ENCODE data around the gene CACNB4.
A peak's percentile ranks its signal among the peaks of the same experiment; 100 is the strongest.
"Not testable (repeated sequence)": the region's sequence is repeated elsewhere in the genome, so short reads cannot be mapped to it uniquely, and the experiment has no call there.

CACNB4 gene

DNA sequence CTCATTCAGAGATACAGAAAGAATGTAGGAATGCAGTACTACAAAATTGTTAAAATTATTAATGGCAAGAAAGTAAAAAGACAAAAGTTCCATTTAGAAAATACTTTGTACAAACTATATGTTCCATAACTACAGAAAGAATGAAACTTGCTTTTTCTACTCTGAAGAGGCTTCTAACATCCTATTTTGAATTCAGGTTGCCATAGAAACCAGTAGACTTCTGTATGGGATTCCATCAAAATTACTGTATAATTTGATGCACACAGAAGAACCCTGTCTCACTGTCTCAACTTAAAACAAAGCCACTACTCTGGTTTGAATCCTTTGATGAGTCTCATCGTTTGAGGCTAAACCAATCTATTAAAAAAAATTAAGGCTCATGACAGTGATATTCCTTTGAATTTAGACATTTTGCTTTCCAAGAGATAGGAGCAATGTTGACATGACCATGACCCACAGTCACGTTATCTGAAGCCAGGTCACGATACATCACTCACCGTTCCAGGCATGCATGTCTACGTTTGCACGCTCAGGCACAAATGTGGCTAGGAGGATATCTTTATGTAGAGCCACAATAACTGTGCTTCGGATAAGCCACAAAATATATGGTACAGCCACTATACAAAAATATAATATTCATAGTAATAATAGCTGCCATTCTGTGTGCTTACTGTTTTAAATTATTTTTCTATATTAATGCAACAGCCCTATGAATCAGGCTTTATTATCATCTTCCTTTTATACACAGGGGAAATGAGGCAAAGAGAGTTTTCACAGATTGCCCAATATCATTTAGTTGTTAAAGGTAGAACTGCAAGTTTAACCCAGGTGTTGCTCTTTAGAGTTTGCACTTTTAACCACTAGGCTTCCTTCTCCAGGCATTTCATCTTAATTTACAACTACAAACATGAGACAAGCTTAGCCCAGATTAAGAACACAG, 82.4 kb downstream of the CACNB4 start:
- no peak for DNase-seq

DNA sequence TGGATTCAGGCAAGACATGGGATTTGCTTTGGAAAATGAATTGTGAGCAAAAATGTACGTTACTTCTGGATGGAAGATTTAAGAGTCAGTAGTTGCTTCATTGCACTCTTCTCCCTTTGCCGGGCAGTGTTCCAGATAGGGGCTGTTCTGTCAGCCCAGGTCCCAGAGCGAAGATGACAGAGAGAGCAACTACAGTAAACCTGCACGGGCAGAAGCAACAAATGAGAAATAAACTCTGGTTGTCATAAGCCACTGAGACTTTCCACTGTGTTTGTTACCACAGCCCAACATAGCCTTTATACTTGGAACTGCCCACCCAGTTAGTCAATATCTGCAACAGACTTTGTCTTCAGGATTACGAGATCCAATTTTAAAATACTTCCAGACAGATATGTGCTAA, 83.3 kb downstream of the CACNB4 start:
- DNase-seq, result no peak

DNA sequence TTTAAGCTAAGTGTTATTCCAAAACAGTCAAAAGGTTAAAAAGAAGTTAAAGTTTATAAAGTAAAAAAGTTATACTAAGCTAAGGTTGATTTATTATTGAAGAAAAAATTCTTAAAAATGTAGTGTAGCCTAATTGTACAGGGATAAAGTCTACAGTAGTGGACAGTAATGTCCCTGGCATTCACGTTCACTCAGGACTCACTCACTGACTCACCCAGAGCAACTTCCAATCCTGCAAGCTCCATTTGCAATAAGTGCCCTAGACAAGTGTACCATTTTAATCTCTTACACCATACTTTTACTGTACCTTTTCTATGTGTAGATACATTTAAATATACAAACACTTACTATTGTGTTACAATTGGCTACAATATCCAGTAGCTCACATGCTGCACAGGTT, 86.1 kb downstream of the CACNB4 start:
- DNase-seq, result no peak

DNA sequence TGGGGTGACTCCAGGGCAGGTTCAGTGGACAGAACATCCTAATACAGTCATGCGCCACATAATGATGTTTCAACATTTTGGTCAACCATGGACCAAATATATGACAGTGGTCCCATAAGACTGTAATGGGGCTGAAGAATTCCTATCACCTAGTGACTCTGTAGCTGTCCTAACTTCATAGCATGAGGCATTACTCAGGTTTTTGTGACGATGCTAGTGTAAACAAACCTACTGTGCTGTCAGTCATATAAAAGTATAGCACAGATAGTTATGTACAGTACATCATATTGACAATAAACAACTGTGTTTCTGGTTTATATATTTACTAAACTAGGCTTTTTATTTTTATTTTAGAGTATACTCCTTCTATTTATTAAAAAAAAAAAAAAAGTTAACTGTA, 87.1 kb downstream of the CACNB4 start:
- DNase-seq, result no peak

DNA sequence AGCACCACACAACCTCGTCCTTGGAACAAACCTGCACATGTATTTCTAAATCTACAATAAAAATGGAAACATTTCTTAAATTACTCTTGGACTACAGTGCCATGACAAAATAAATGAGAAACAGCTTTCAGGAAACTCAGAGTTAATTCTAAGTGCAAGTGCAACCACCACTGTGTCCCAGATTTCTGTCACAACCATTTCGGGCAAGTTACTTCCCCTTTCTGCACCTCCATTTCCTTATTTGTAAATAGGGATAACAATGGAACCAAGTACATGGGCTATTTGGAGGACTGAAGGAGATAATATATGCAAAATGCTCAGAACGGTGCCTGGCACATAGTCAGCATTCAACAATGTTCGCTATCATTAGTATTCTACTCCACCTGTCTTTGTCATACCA, 93.2 kb downstream of the CACNB4 start:
- DNase-seq, result no peak

DNA sequence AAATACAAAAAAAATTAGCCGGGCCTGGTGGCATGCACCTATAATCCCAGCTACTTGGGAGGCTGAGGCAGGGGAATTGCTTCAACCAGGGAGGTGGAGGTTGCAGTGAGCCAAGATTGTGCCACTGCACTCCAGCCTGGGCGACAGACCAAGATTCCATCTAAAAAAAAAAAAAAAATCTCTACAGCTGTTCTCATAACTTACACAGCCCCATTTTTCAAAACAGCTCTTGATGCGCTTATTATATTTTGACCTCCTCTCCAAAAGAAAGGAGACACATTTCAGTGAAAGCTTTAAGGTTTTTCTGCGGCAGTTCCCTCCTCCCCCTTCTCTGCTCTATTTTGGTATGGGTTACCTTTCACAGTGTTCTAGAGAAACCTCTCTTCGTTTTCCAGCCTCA, 95.6 kb downstream of the CACNB4 start:
- not testable (repeated sequence) for DNase-seq

DNA sequence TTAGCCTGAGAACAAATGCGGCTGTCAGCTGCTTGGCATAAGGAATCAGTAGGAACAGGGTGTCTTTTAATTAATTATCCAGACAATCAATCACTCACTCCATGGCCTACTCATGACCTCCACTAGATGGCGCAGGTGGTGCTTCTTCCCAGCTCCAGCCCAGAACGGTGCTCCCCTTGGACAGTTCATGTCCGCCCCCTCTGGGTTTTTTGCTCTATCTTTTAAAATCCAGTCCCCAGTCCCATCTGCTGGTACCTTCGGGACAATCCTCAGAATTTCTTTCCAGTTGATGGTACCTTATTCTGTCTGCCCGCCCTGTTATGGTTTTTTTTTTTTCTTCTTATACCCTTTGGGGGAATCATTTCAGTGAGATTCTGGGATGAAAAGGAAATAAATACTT, 99.8 kb downstream of the CACNB4 start:
- DNase-seq, result peak; percentile 4

DNA sequence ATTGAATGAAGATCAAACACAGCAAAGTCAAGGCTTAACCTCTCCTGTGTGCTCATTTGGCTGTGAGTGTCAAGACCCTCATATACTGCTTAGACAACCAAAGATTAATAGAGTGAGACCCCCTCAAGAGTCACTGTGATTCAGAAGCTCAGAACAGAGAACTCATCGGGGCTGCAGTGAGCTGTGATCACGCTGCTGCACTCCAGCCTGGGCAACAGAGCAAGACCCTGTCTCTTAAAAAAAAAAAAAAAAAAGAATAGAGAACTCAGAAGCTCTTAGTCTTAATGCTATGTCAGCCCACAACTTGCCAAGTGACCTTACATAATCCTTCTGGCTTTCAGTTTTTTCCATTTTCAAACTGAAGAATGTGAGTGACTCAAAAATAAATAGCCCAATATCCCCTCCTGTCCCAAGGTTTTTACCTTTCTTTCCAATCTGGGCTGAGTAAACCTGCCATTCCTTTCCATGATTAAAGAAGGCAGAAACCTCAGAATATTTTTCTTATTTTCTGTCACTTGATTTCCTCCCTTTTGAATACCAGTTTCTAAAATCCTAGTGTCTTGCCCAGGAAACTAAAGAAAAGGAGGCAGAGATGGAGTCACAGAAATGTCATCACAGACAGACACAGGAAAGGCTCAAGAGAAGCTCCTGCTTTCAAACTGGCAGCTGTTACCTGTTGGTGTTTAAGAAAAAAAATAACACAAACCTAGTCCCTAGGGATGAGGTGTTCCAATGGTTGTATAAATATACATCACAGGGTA, 102.4 kb downstream of the CACNB4 start:
- no peak for DNase-seq

DNA sequence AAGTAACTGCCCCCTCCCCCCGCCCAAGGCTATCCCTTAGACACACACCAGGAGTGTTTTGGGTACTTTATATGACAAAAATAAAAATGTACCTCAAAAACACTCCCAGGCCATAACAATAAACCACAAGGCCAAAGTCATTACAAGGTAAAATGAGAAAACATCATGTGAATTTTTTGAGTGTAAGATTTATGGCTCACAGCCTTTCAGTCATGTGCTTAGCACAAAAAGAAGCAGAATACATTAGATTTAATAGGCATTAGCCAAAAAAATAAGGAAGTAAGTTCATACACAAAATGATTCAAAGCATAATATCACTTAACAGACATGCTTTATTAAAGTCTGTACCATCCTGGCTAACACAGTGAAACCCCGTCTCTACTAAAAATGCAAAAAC, 103.7 kb downstream of the CACNB4 start:
- DNase-seq, result no peak

DNA sequence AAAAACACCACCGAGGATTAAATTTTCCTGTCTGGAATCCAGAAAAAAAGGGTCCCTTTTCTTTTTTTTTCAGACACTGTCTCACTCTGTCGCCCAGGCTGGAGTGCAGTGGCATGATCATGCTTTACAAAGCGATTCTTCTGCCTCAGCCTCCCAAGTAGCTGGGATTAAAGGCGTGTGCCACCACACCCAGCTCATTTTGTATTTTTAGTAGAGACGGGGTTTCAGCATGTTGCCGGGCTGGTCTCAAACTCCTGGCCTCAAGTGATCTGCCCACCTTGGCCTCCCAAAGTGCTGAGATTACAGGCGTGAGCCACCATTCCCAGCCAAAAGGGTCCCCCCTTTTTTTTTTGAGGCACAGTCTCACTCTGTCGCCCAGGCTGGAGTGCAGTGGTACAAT, 104.7 kb downstream of the CACNB4 start:
- DNase-seq, result not testable (repeated sequence)

DNA sequence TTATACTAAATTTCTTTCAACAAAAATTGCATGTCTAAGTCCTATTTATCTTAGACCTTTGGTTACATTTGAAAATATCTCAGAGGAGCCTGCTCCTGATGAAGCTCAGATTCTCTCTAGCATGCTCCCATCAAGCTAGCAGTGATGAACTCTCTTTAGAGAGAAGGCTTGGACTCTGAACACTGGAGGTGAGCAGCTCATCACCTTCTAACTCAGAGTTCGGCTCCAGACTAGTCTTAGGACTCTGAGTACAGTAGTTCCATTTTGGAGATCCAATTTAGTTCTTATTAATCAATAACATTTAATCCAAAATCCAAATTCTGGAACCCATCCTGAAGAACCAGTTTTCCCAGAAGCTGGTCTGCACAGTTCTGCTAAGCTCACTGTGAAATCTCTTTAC, 107.8 kb downstream of the CACNB4 start:
- no peak for DNase-seq

DNA sequence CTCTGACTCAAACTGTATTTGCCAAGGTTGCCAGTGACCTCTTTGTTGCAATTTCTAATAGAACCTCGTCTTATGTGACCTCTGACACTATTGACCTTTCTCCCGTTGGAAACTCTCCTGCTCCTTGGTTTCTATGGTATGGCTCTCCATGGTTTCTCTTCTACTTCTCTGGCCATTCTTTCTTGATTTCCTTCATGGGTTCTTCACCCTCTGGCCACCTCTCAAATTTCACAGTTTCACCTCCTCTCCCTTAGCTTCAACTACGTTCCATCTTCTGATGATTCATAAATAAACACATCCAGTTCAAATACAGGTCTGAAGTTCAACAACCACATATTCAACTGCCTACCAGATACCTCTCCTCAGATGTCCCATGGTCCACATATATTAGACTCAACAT, 109.5 kb downstream of the CACNB4 start:
- DNase-seq, result no peak

DNA sequence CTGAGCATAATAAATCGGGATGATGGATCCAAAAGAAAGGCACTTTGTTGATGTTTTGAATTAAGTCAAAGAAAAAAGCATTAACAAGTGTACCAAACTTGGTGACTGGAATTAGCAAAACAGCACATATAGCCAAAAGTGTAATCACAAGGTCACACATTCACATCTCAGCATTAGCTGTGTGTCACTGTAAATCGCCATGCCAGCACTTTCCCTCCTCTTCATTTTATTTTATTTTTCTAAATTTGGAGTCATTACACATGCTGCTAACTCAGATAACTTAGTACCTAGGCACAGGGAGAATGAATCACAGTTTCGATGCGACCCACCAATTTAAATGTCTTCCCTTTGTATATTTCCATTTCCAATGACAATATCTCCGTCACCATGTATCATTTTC, 111.4 kb downstream of the CACNB4 start:
- DNase-seq, result no peak

DNA sequence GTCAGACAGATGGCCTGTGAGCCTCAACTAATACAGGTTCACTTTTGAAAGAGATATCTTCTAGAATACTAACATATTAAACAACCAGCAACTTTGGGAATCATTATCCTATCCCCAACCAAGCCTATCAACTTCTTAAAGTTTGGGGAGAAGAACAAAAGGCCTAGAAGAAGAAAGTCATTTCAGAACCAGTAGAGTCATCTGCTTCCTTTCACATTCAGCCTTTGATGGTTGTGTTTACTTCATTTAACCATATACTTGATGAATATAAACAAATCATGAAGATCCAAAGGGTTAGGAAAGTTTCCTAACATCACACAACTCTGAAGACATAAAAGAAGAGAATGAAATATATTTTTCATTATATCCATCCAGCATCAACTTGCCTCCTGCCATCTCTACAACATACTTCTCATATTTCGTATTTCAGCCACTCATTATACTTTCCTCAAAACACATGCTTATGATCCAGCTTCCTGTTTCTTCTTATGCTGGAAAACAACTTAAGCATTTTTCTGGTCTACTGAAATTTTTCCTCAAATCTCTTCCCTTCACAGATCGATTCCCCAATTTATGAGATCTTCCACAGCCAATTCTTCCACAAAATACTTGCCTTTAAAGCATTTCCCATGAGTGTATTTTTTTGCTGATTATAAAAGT, 114.3 kb downstream of the CACNB4 start:
- no peak for DNase-seq

DNA sequence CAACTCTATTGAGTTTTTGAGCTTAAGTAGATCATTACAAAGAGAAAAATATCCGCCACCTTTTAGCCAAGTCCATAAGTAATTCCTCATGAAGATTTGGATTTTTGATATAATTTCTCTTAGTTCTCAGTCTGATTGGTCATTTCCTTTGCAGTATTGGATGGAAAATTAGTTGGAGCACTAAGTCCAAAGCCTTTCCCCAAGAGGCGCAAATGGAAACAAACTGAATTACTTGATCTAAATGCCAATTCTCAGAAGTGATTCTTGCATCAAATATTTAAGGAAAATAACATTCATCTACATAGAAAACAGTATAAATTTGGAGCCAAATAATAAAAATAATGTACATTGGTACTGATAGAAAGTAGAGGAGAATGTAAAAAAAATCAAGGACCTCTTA, 115.6 kb downstream of the CACNB4 start:
- no peak for DNase-seq

DNA sequence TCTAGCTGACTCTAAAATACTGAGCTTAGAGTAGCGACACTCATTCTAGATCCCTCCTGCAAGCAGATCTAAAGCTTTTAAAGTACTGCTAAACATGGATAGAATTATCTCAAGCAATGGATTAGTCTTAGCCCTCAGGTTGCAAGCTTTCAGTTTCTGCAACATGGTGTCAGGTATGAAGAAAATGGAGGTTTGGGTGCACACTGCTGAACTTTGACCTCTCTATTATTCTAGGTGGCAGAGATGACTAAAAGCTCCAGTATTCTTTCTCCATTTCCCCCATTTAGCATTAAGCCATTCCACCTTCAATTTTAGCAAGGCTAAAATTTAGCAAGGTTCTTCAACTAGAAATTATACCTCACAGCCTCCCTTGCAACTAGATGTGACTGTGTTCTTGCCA, 117.0 kb downstream of the CACNB4 start:
- DNase-seq, result no peak

DNA sequence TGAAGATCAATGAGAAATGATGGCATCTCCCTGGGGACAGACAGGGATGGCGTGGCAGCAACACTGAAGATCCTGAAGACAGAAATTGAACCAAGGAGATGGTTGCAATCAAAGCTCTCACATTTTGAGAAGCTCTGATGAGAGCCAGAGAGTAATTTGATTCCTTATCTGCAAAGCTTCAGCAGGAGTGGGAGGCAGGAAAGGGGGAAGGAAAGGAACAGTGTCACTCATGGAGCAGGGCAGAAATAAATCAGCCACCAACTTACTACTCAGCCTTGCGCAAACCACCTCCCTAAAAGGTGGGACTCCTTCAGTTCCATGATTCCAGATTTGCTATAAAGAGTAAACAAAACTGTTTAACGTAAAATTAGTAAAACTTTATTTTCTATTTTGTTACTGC, 119.2 kb downstream of the CACNB4 start:
- DNase-seq, result no peak

DNA sequence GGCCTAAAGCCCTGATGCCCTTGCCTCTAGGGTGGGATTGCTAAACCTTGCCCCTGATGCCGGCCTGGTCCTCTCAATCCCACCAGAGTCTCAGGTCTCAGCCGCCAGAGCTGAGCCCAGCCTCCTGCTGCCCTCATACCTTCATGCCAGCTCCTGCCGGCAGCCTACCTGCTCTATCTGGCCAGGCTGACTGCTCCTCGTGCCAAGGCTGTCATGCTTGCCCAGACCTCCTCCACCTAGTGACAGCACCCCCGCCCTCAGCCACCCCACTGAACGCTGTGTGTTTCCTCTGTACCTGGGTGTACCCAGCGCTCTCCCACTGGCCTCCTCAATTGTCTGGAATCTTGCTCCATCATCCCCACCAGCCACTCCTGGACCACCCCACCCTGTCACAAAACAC, 120.1 kb downstream of the CACNB4 start:
- no peak for DNase-seq

DNA sequence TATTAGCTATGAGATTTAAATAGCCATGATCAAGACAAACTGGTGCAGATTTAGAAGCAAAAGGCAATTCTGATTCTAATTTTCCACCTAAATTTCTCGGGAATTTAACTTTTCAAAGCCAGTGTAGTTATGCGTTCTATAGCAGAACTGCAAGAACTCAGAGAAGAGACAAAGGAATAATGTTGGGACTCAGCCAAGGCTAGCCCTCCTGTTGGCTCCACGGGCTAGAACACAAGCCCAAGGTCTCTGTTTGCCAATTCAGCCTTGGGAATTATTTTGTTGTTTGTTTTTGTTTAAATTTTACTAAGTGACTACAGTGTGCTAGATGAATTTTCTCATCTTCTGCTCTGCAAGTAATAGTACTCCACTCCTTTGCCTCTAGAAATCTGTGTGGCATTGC, 121.2 kb downstream of the CACNB4 start:
- DNase-seq, result no peak

DNA sequence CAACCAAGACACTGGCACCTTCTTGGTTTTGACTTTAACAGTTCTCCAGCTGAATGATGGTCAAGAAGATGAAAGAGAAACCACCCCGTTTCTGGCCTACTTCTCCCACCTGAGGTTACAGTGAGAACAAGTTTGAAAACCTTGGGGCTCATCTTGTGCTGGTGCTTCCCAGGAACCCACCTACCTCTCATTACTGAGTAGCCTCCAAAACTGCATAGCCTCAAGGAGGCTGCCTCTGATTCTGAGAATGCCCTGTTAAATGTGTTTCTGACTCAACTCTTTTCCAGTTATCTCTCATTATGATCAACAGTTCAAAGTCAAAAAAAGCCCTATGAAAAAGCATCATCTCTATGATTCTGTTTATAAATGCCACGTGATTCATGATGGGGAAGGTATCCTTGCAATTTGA, 121.9 kb downstream of the CACNB4 start:
- DNase-seq, result no peak

DNA sequence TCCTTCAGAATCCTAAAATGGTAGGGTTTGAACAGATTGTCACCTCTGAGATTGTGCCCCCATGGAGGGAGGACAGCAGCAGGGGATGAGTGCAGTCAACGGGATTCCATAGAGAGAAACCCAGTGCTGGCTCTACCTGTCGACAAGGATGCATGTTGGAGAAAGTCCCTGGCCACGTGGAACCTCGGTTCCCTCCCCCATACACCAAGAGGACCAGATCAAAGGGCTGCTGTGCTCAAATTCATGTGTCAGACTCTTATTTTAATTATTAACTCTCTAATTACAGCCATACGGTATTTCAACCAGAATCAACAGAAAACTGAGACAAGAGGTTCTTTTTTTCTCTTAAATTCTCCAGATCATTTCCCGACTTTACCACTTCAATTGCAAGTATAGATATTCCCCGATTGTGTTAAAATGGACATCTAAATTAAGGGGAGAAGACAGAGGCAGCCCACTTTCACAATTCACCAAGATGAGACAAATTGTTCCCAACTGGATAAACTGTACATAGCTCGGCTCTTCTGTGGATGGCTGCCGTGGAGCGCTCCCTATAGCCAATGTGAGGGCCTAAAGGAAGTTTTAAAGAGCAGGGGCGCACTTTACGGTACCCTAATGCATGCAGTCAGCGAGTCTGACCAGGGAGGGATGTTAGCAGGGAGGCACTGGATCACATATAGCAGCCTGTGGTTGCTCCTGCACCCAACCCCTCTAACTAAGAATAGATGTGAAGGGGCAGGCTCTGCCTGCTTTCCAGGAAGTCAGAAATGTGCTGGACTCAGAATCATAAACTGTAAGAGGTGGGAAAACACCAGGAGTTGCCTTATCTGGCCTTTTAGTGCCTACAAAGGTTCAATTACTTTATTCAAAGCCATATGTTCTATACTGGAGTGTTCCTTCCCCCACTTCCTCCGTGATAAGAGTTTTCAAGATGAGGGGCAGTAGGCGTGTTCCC, 123.1 kb downstream of the CACNB4 start:
- no peak for DNase-seq

DNA sequence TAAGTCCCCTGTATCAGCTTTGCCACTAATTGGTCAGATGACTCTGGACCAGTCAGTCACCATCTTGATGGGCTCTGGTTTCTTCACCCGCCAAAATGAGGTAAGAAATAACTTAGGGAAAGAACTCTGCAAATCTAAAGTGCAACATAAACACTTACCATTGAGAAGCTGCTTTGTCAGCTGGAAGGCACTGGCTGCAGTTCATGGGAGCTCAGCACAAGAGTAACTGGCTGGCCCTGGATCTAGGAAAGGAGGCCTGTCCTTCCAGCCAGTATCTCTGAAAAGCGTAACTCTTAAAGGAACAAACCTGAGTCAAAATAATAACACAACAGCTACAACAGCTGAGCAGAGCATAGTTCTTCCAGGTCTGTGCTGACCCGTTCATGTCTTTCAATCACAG, 123.9 kb downstream of the CACNB4 start:
- no peak for DNase-seq

DNA sequence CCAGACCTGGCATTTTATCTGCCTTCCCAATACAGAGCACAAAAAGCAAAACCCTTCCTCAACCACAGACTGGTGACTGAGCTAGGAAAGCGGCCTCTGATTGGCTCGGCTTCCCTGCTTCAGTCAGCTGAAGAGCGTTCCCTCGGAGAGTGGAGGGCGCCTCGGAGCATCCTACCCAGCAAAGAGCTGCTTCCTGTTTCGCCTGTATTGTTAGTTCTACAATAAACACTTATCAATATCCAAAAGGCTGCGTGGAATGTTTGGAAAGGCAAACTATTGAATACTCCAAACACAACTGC, 125.0 kb downstream of the CACNB4 start:
- DNase-seq, result no peak

Data from NCI-H1105 (cell line).